H9 (cell line): ENCODE measurements around the gene ZIM2. TPM values are rescaled to one million over a fixed set of nuclear protein-coding genes. Genes with fewer than 3 reads are reported as not detected.

Experiments
- DNase-seq: peaks from one replicate; pipeline ENCODE4 v3.0.0-alpha.2; 2017
- H2AFZ ChIP-seq: one replicate; pipeline ENCODE4 v1.6.1; 2013; ENCODE audit warnings: mild to moderate bottlenecking, low read length, control low read depth, moderate library complexity
- H2AK5ac ChIP-seq: 2 replicates; pipeline ENCODE4 v1.6.1; 2013; ENCODE audit warnings: low read length, control low read depth, mixed read lengths; ENCODE audit not compliant: insufficient read length
- H2BK120ac ChIP-seq: one replicate; pipeline ENCODE4 v1.6.1; 2013; ENCODE audit warnings: low read depth, mild to moderate bottlenecking, low read length, control low read depth, inconsistent platforms; ENCODE audit not compliant: poor library complexity, severe bottlenecking
- H2BK12ac ChIP-seq: 2 replicates; pipeline ENCODE4 v1.6.1; 2013; ENCODE audit warnings: low read length, control low read depth, mixed read lengths, low read depth; ENCODE audit not compliant: insufficient read length
- H2BK15ac ChIP-seq: 2 replicates; pipeline ENCODE4 v1.6.1; 2013; ENCODE audit warnings: low read depth, low read length, control low read depth
- H2BK20ac ChIP-seq: one replicate; pipeline ENCODE4 v1.6.1; 2013; ENCODE audit warnings: low read depth, mild to moderate bottlenecking, low read length, control low read depth, inconsistent platforms; ENCODE audit not compliant: poor library complexity, severe bottlenecking
- H2BK5ac ChIP-seq: 2 replicates; pipeline ENCODE4 v1.6.1; 2013; ENCODE audit warnings: low read length, control low read depth, mixed read lengths; ENCODE audit not compliant: insufficient read length
- H3K14ac ChIP-seq: 2 replicates; pipeline ENCODE4 v1.6.1; 2013; ENCODE audit warnings: low read length, control low read depth; ENCODE audit not compliant: insufficient read depth
- H3K18ac ChIP-seq: 2 replicates; pipeline ENCODE4 v1.6.1; 2013; ENCODE audit warnings: low read depth, mild to moderate bottlenecking, mixed read lengths, low read length, control low read depth; ENCODE audit not compliant: insufficient read length
- H3K23ac ChIP-seq: 2 replicates; pipeline ENCODE4 v1.6.1; 2013; ENCODE audit warnings: low read length, control low read depth, mixed read lengths, low read depth; ENCODE audit not compliant: insufficient read length
- H3K23me2 ChIP-seq: 2 replicates; pipeline ENCODE4 v1.6.1; 2013; ENCODE audit warnings: low read depth, mild to moderate bottlenecking, mixed read lengths, low read length, control low read depth; ENCODE audit not compliant: insufficient read length, poor library complexity, severe bottlenecking
- H3K27ac ChIP-seq: 2 replicates; pipeline ENCODE4 v1.5.1; 2013; ENCODE audit warnings: low read length, control low read depth, mixed read lengths, low read depth; ENCODE audit not compliant: insufficient read length
- H3K27me3 ChIP-seq: 2 replicates; pipeline ENCODE4 v1.6.1; 2013; ENCODE audit warnings: low read length, control low read depth, inconsistent platforms; ENCODE audit not compliant: insufficient read depth
- H3K4ac ChIP-seq: 2 replicates; pipeline ENCODE4 v1.6.1; 2013; ENCODE audit warnings: low read depth, mild to moderate bottlenecking, control low read depth, inconsistent platforms, low read length, moderate library complexity
- H3K4me1 ChIP-seq: 2 replicates; pipeline ENCODE4 v1.6.1; 2013; ENCODE audit warnings: low read length, control low read depth, inconsistent platforms; ENCODE audit not compliant: insufficient read depth
- H3K4me2 ChIP-seq: 2 replicates; pipeline ENCODE4 v1.6.1; 2013; ENCODE audit warnings: low read length, control low read depth, mixed read lengths; ENCODE audit not compliant: insufficient read length, insufficient read depth
- H3K56ac ChIP-seq: 2 replicates; pipeline ENCODE4 v1.6.1; 2013; ENCODE audit warnings: low read depth, mild to moderate bottlenecking, mixed read lengths, low read length, control low read depth; ENCODE audit not compliant: insufficient read length
- H3K79me1 ChIP-seq: 2 replicates; pipeline ENCODE4 v1.6.1; 2013; ENCODE audit warnings: low read depth, mild to moderate bottlenecking, moderate library complexity, low read length, control low read depth, inconsistent platforms; ENCODE audit not compliant: insufficient read depth, poor library complexity, severe bottlenecking
- H3K79me2 ChIP-seq: 2 replicates; pipeline ENCODE4 v1.6.1; 2013; ENCODE audit warnings: low read length, control low read depth, inconsistent platforms; ENCODE audit not compliant: insufficient read depth
- H3K9ac ChIP-seq: 2 replicates; pipeline ENCODE4 v1.6.1; 2013; ENCODE audit warnings: low read length, control low read depth, mixed read lengths; ENCODE audit not compliant: insufficient read length; ENCODE audit errors: extremely low read depth
- H3K9me3 ChIP-seq: one replicate; pipeline ENCODE4 v1.6.1; 2013; ENCODE audit warnings: low read depth, low read length, inconsistent platforms; ENCODE audit not compliant: control insufficient read depth
- H3T11ph ChIP-seq: one replicate; pipeline ENCODE4 v1.6.1; 2013; ENCODE audit warnings: mild to moderate bottlenecking, low read length, control low read depth, inconsistent platforms
- H4K20me1 ChIP-seq: one replicate; pipeline ENCODE4 v1.6.1; 2013; ENCODE audit not compliant: control insufficient read depth, insufficient read length, insufficient read depth
- H4K5ac ChIP-seq: 2 replicates; pipeline ENCODE4 v1.6.1; 2013; ENCODE audit warnings: low read depth, mild to moderate bottlenecking, mixed read lengths, low read length, control low read depth; ENCODE audit not compliant: insufficient read length
- H4K8ac ChIP-seq: replicated peaks from 2 replicates; pipeline ENCODE4 v1.6.1; 2013; ENCODE audit warnings: low read length, control low read depth, mixed read lengths, low read depth; ENCODE audit not compliant: insufficient read length
- H4K91ac ChIP-seq: 2 replicates; pipeline ENCODE4 v1.6.1; 2013; ENCODE audit warnings: low read depth, mild to moderate bottlenecking, moderate library complexity, mixed read lengths, low read length, control low read depth; ENCODE audit not compliant: insufficient read length
- H3K27ac Mint-ChIP-seq, 3 experiments: 2 replicates in 2 of 3; 3 replicates in 1 of 3; pipeline ENCODE4 v1.8.0; 2020 to 2021; ENCODE audit warnings: mixed read lengths in 3 of 3, mild to moderate bottlenecking in 1 of 3, moderate library complexity in 1 of 3
- H3K27me3 Mint-ChIP-seq: 2 replicates; pipeline ENCODE4 v1.8.0; 2021; ENCODE audit warnings: low read depth, mild to moderate bottlenecking, moderate library complexity, mixed read lengths
- H3K36me3 Mint-ChIP-seq, 3 experiments: 2 replicates in 2 of 3; 3 replicates in 1 of 3; pipeline ENCODE4 v1.8.0; 2020 to 2021; ENCODE audit warnings: low read depth in 3 of 3, mixed read lengths in 3 of 3; ENCODE audit not compliant: insufficient read depth in 1 of 3
- H3K4me1 Mint-ChIP-seq, 2 experiments: 2 replicates each; pipeline ENCODE4 v1.8.0; 2020; ENCODE audit warnings: mixed read lengths in 2 of 2
- H3K4me3 Mint-ChIP-seq, 2 experiments: 2 replicates in 1 of 2; 3 replicates in 1 of 2; pipeline ENCODE4 v1.8.0; 2020 to 2021; ENCODE audit warnings: mild to moderate bottlenecking in 2 of 2, mixed read lengths in 2 of 2, moderate library complexity in 1 of 2
- H3K9me3 Mint-ChIP-seq, 2 experiments: 2 replicates in 1 of 2; 3 replicates in 1 of 2; pipeline ENCODE4 v1.8.0; 2020; ENCODE audit warnings: mild to moderate bottlenecking in 2 of 2, mixed read lengths in 2 of 2, moderate library complexity in 1 of 2
- CTCF ChIP-seq: fragments of 200-600 bp; sonication (generic); conservative IDR thresholded peaks from 3 replicates; pipeline ENCODE4 v1.8.0; 2021; ENCODE audit warnings: antibody characterized with exemption, mild to moderate bottlenecking
- WGBS: extraction: QIAGEN DNeasy Blood & Tissue Kit; methylation state at CpG from one replicate; pipeline ENCODE4 v1.1.7; 2013; ENCODE audit warnings: missing lambda C conversion rate, low lambda C conversion rate, mixed read lengths; ENCODE audit not compliant: insufficient read length; ENCODE audit errors: extremely low coverage; 5-methylcytosine and 5-hydroxymethylcytosine counted together
- total RNA-seq: library from RNA; stranded (reverse); gene quantifications from 2 replicates; pipeline ENCODE4 v1.2.1, GENCODE V29; 2021

Gene ZIM2
- total RNA-seq, 1 experiment from 2014 or later = not detected

- H3K79me1 ChIP-seq = no peaks in the 10 kb centered on the region
- no peak overlapping the region for H4K8ac ChIP-seq
- H2AFZ ChIP-seq = no peak overlapping the region
- H3T11ph ChIP-seq = no peak overlapping the region
- H2BK15ac ChIP-seq = no peak overlapping the region
- no peaks in the 10 kb centered on the region for H3K4me1 ChIP-seq
- H3K14ac ChIP-seq = no peak overlapping the region
- H3K23ac ChIP-seq = no peak overlapping the region
- Mint-ChIP-seq H3K9me3 (peaks cover 95 to 97% of the 10 kb centered on the region in 2 experiments), H3K27me3 (no peaks in the 10 kb centered on the region), H3K27ac (no peak overlapping the region), H3K4me1 (no peaks in the 10 kb centered on the region), H3K4me3 (no peak overlapping the region), H3K36me3 (peaks cover 0 to 28% (median 17%) of the 10 kb centered on the region in 3 experiments; a peak in 5 of 7 replicates)
- no peak overlapping the region for H3K18ac ChIP-seq
- no peak for TF ChIP-seq CTCF
- no peak overlapping the region for H3K4ac ChIP-seq
- no peaks in the 10 kb centered on the region for H4K20me1 ChIP-seq
- no peak overlapping the region for H4K5ac ChIP-seq
- no peak overlapping the region for H2BK5ac ChIP-seq
- no peak overlapping the region for H4K91ac ChIP-seq
- no peak overlapping the region for H3K56ac ChIP-seq
- H2BK12ac ChIP-seq = no peak overlapping the region
- no peak overlapping the region for H2BK120ac ChIP-seq
- no peak overlapping the region for H3K27ac ChIP-seq
- H3K9ac ChIP-seq = no peak overlapping the region
- H2BK20ac ChIP-seq = no peak overlapping the region
- WGBS = no CpG with 5 or more reads among the region's 6 CpGs
- no peaks in the 10 kb centered on the region for H3K79me2 ChIP-seq
- no peak for DNase-seq
- no peak overlapping the region for H3K4me2 ChIP-seq
- no peak overlapping the region for H2AK5ac ChIP-seq
- no peaks in the 10 kb centered on the region for H3K27me3 ChIP-seq
- no peaks in the 10 kb centered on the region for H3K23me2 ChIP-seq
- peaks cover 67% of the 10 kb centered on the region for H3K9me3 ChIP-seq
Observed at GRCh38 chr19:56736571-56736970, 104.0 kb downstream of the ZIM2 start.
